ENCODE data around the gene PAK5. TPM values are rescaled to one million over a fixed set of nuclear protein-coding genes. Genes with fewer than 3 reads are reported as not detected.

PAK5 gene
- total RNA-seq, 1 experiment from 2014 or later: not detected

- Histone ChIP-seq H3K27me3 (ENCODE audit: low read length) (peaks cover 80% of the 10 kb centered on the region), H4K20me1 (ENCODE audit: low read length) (no peaks in the 10 kb centered on the region), H3K4me3 (ENCODE audit: low read length) (no peak overlapping the region), H3K79me2 (ENCODE audit: low read length) (no peaks in the 10 kb centered on the region), H2AFZ (ENCODE audit: low read length) (no peak overlapping the region), H3K9me2 (replicated peaks; ENCODE audit: low read length) (no peaks in the 10 kb centered on the region), H3K27ac (ENCODE audit: low read length) (no peak overlapping the region), H3K36me3 (ENCODE audit: low read depth, low read length) (no peaks in the 10 kb centered on the region), H3F3A (ENCODE audit: low read length, unreplicated experiment) (no peaks in the 10 kb centered on the region), H3K9me3 (ENCODE audit: low read length) (no peaks in the 10 kb centered on the region), H3K4me2 (ENCODE audit: low read length) (no peak overlapping the region), H3K4me1 (ENCODE audit: insufficient read depth, low read length) (no peaks in the 10 kb centered on the region), H3K9ac (ENCODE audit: low read length) (no peak overlapping the region)
- no TSS peak for BruUV-seq (replicated peaks)
- ChIA-PET POLR2A (ENCODE audit: unreplicated experiment) (no interaction called here), CTCF (no interaction called here)
- no peak for ATAC-seq
- no peak for DNase-seq
- no peak for TF ChIP-seq CTCF (conservative IDR thresholded peaks at IDR 0.05; ENCODE audit: low read depth, low read length)
- TF ChIP-seq EZH2phosphoT487 (IDR thresholded peaks at IDR 0.05; ENCODE audit: borderline replicate concordance, low read length): no peak
- TF ChIP-seq EZH2 (IDR thresholded peaks at IDR 0.05; ENCODE audit: low read length, unreplicated experiment): no peak
- intact Hi-C loops (cut with micrococcal nuclease): no loop called here
Measured at GRCh38 chr20:9808166-9808565, 30.7 kb downstream of the PAK5 start.

GRCh38 chr20:9807136-9807535 lies 31.7 kb downstream of the PAK5 start:
- no peak overlapping the region for H3K27ac ChIP-seq (ENCODE audit: low read length)
- no peak overlapping the region for H2AFZ ChIP-seq (ENCODE audit: low read length)
- ATAC-seq (no peak), DNase-seq (no peak)
- POLR2A ChIA-PET (ENCODE audit: unreplicated experiment): no interaction called here
- CTCF ChIA-PET: no interaction called here
- H3K9me2 ChIP-seq (replicated peaks; ENCODE audit: low read length): no peaks in the 10 kb centered on the region
- intact Hi-C loops (cut with micrococcal nuclease): no loop called here
- H3K4me2 ChIP-seq (ENCODE audit: low read length): no peak overlapping the region
- no peaks in the 10 kb centered on the region for H3K4me1 ChIP-seq (ENCODE audit: insufficient read depth, low read length)
- H3K27me3 ChIP-seq (ENCODE audit: low read length): peaks cover 81% of the 10 kb centered on the region
- H3F3A ChIP-seq (ENCODE audit: low read length, unreplicated experiment): no peaks in the 10 kb centered on the region
- no peaks in the 10 kb centered on the region for H3K9me3 ChIP-seq (ENCODE audit: low read length)
- H3K4me3 ChIP-seq (ENCODE audit: low read length): no peak overlapping the region
- BruUV-seq (replicated peaks): no TSS peak
- H3K9ac ChIP-seq (ENCODE audit: low read length): no peak overlapping the region
- no peaks in the 10 kb centered on the region for H3K79me2 ChIP-seq (ENCODE audit: low read length)
- H4K20me1 ChIP-seq (ENCODE audit: low read length): no peaks in the 10 kb centered on the region
- no peaks in the 10 kb centered on the region for H3K36me3 ChIP-seq (ENCODE audit: low read depth, low read length)
- TF ChIP-seq EZH2 (IDR thresholded peaks at IDR 0.05; ENCODE audit: low read length, unreplicated experiment) (no peak), CTCF (conservative IDR thresholded peaks at IDR 0.05; ENCODE audit: low read depth, low read length) (no peak), EZH2phosphoT487 (IDR thresholded peaks at IDR 0.05; ENCODE audit: borderline replicate concordance, low read length) (no peak)

GRCh38 chr20:9800421-9800820 lies 38.5 kb downstream of the PAK5 start:
- Histone ChIP-seq H3K9me2 (replicated peaks; ENCODE audit: low read length) (no peaks in the 10 kb centered on the region), H2AFZ (ENCODE audit: low read length) (no peak overlapping the region), H3K79me2 (ENCODE audit: low read length) (no peaks in the 10 kb centered on the region), H3K36me3 (ENCODE audit: low read depth, low read length) (no peaks in the 10 kb centered on the region), H3K9ac (ENCODE audit: low read length) (no peak overlapping the region), H3F3A (ENCODE audit: low read length, unreplicated experiment) (no peaks in the 10 kb centered on the region), H3K27ac (ENCODE audit: low read length) (no peak overlapping the region), H3K4me1 (ENCODE audit: insufficient read depth, low read length) (no peaks in the 10 kb centered on the region), H3K4me2 (ENCODE audit: low read length) (no peak overlapping the region), H3K9me3 (ENCODE audit: low read length) (no peaks in the 10 kb centered on the region), H3K27me3 (ENCODE audit: low read length) (peaks cover 66% of the 10 kb centered on the region), H3K4me3 (ENCODE audit: low read length) (no peak overlapping the region), H4K20me1 (ENCODE audit: low read length) (no peaks in the 10 kb centered on the region)
- ATAC-seq (no peak), DNase-seq (no peak)
- ChIA-PET CTCF (no interaction called here), POLR2A (ENCODE audit: unreplicated experiment) (no interaction called here)
- no peak for TF ChIP-seq EZH2 (IDR thresholded peaks at IDR 0.05; ENCODE audit: low read length, unreplicated experiment)
- no peak for TF ChIP-seq CTCF (conservative IDR thresholded peaks at IDR 0.05; ENCODE audit: low read depth, low read length)
- TF ChIP-seq EZH2phosphoT487 (IDR thresholded peaks at IDR 0.05; ENCODE audit: borderline replicate concordance, low read length): no peak
- intact Hi-C loops (cut with micrococcal nuclease): no loop called here
- no TSS peak for BruUV-seq (replicated peaks)

All from PC-3 (cell line).